Brain microvascular endothelial cell (primary cell): ENCODE measurements around the gene NDUFAF8.

Experiments
- DNase-seq: peaks from one replicate; pipeline ENCODE4 v3.0.0-alpha.2; 2020
- H3K27ac ChIP-seq: fragments of 250-450 bp; sonication (Bioruptor Pico); 2 replicates; pipeline ENCODE4 v1.5.1; 2020; ENCODE audit warnings: mild to moderate bottlenecking, moderate library complexity
- H3K27me3 ChIP-seq: fragments of 250-450 bp; sonication (Bioruptor Pico); replicated peaks from 2 replicates; pipeline ENCODE4 v1.5.1; 2020; ENCODE audit warnings: mild to moderate bottlenecking
- H3K36me3 ChIP-seq: fragments of 250-450 bp; sonication (Bioruptor Pico); replicated peaks from 2 replicates; pipeline ENCODE4 v1.5.1; 2020; ENCODE audit warnings: mild to moderate bottlenecking
- H3K4me3 ChIP-seq: 2 replicates; pipeline ENCODE4 v1.5.1; 2011; ENCODE audit warnings: low read depth, mild to moderate bottlenecking, control low read depth, low read length, moderate library complexity
- CTCF ChIP-seq: IDR thresholded peaks from 2 replicates; pipeline ENCODE4 v1.5.1; 2011; ENCODE audit warnings: low read depth, mild to moderate bottlenecking, moderate library complexity, low read length, control low read depth, inconsistent platforms; ENCODE audit errors: missing control alignments
- in situ Hi-C: cut with HindIII; loops from 2 replicates; pipeline ENCODE4 v1.10.0; 2017; ENCODE audit warnings: low sequenced_read_pairs, low pct_ligation_motif_present

NDUFAF8 gene

GRCh38 chr17:81287741-81288430 is 48.8 kb downstream of the NDUFAF8 start:
- no peak for TF ChIP-seq CTCF
- Histone ChIP-seq H3K4me3 (no peak overlapping the region), H3K27me3 (no peaks in the 10 kb centered on the region), H3K27ac (no peak overlapping the region), H3K36me3 (peaks cover 2% of the 10 kb centered on the region)
- in situ Hi-C loops = no loop called here
- no peak for DNase-seq

GRCh38 chr17:81288715-81289114 is 49.6 kb downstream of the NDUFAF8 start:
- no peak for DNase-seq
- TF ChIP-seq CTCF = no peak
- Histone ChIP-seq H3K27me3 (no peaks in the 10 kb centered on the region), H3K4me3 (no peak overlapping the region), H3K36me3 (peaks cover 2% of the 10 kb centered on the region), H3K27ac (no peak overlapping the region)
- in situ Hi-C loops = no loop called here

DNA sequence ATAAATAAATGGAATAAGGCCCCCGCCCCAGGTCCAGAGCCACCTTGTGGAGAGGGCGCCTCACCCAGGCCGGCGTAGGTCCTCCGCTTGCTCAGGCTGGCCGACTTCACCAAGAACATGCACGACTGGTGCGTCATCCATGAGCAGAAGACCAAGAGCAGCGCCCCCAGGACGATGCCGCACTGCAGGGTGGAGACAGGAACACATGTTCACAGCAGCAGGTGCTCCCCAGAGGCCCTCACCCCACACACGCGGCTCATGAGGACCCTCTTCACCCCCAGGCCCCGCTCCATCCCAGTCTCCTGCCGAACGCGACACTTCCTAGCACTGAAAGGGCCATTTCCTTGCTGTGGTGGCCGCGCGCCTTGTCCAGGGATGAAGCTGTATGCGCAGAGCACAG is 50.5 kb downstream of the NDUFAF8 start:
- peaks cover 2% of the 10 kb centered on the region for H3K36me3 ChIP-seq
- in situ Hi-C loops = no loop called here
- H3K27me3 ChIP-seq = no peaks in the 10 kb centered on the region
- H3K4me3 ChIP-seq = no peak overlapping the region
- DNase-seq = no peak
- no peak overlapping the region for H3K27ac ChIP-seq
- TF ChIP-seq CTCF = no peak

- TF ChIP-seq CTCF = no peak
- Histone ChIP-seq H3K4me3 (no peak overlapping the region), H3K27ac (no peak overlapping the region), H3K36me3 (peaks cover 2% of the 10 kb centered on the region), H3K27me3 (no peaks in the 10 kb centered on the region)
- in situ Hi-C loops = no loop called here
- no peak for DNase-seq
Measured at GRCh38 chr17:81290230-81290629, 51.1 kb downstream of the NDUFAF8 start.
